ENCODE measurements around the gene AKT1.
"Not testable (repeated sequence)": the region's sequence is repeated elsewhere in the genome, so short reads cannot be mapped to it uniquely, and the experiment has no call there.

AKT1 gene

DNA sequence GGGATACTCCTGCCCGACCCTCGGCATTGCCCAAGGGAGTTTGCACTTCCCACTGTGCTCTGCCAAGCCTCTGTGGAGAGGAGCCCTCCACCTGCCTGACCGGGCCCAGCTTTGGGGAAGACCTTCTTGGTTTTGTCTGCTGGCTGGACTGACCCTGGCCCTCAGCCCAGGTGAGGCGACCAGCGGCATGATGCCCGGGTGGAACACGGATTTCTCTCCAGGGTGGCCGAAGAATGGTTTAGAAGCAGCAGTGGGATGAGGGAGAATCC is 21.0 kb upstream of the AKT1 start:
- DNase-seq (ENCODE audit: extremely low read depth, low read depth) = no peak
- H3K4me3 ChIP-seq (replicated peaks; ENCODE audit: low read depth, low read length) = peak overlapping the region; percentile 92
- TF ChIP-seq CTCF (IDR thresholded peaks at IDR 0.05; ENCODE audit: low read depth, low read length, missing control alignments) = no peak

GRCh38 chr14:104814701-104815100 is 19.2 kb upstream of the AKT1 start:
- H3K4me3 ChIP-seq (replicated peaks; ENCODE audit: low read depth, low read length) = peak overlapping the region; percentile 92
- not testable (repeated sequence) for DNase-seq (ENCODE audit: extremely low read depth, low read depth)

DNA sequence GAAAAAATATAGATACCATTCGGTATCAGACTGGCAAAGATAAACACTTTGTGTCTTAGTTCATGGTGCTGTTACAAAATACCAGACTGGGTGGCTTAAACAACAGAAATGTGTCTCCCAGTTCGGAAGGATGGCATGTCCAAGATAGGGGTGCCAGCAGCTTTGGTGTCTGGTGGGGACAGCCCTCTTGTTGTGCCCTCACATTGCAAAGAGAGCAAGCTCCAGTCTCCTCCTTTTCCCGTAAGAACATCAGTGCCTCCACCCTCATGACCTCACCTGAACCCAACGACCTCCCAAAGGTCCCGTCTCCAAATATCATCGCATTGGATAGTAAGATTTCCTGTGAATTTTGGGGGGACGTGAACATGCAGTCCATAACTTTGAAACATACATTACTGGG is 17.7 kb upstream of the AKT1 start:
- no peak for TF ChIP-seq CTCF (IDR thresholded peaks at IDR 0.05; ENCODE audit: low read depth, low read length, missing control alignments)
- DNase-seq (ENCODE audit: extremely low read depth, low read depth) = no peak
- no peak overlapping the region for H3K4me3 ChIP-seq (replicated peaks; ENCODE audit: low read depth, low read length)

DNA sequence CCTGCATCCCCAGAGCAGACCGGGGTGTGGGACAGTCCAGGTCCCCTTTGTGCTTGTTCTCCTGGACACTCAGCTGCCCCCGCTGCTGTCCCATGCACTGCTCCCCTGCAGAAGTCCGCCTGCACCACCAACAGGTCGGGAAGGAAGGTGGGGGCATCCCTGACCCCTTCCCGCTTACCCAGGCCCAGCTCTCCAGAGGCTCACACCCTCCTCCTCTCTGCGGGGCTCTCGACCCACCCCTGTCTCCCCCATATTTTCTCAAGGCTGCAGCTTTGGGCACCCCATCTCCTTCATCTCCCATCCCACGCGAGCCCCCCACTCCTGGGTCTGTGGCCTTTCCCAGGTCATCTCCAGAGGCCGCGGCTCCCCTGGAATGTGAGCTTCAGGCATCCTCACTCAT is 14.8 kb upstream of the AKT1 start:
- DNase-seq (ENCODE audit: extremely low read depth, low read depth) = no peak
- no peak for TF ChIP-seq CTCF (IDR thresholded peaks at IDR 0.05; ENCODE audit: low read depth, low read length, missing control alignments)
- H3K4me3 ChIP-seq (replicated peaks; ENCODE audit: low read depth, low read length) = no peak overlapping the region

- no peak overlapping the region for H3K4me3 ChIP-seq (replicated peaks; ENCODE audit: low read depth, low read length)
- no peak for DNase-seq (ENCODE audit: extremely low read depth, low read depth)
- TF ChIP-seq CTCF (IDR thresholded peaks at IDR 0.05; ENCODE audit: low read depth, low read length, missing control alignments) = no peak
Measured at GRCh38 chr14:104808456-104808855, 12.9 kb upstream of the AKT1 start.

GRCh38 chr14:104806625-104807465 is 11.3 kb upstream of the AKT1 start:
- no peak overlapping the region for H3K4me3 ChIP-seq (replicated peaks; ENCODE audit: low read depth, low read length)
- no peak for DNase-seq (ENCODE audit: extremely low read depth, low read depth)

More at GRCh38 chr14:104806625-104807465, 11.3 kb upstream of the AKT1 start:
- TF ChIP-seq CTCF (IDR thresholded peaks at IDR 0.05; ENCODE audit: low read depth, low read length, missing control alignments) = no peak
